HepG2 (cell line): ENCODE results near the gene PFDN1. TPM values are rescaled to one million over a fixed set of nuclear protein-coding genes. Genes with fewer than 3 reads are reported as not detected.

Experiments used
- ATAC-seq: fragments of 200-7000 bp; cut with Tn5 transposase; 3 replicates; pipeline ENCODE4 v1.9.1; 2020; ENCODE audit warnings: mild to moderate bottlenecking, moderate library complexity
- BruUV-seq: library from RNA; stranded (reverse); fragments of 400-500 nt; replicated peaks from 2 replicates; lab custom pipeline; 2021; lab: Mats Ljungman, UMichigan
- CTCF ChIA-PET: fragments of 300-600 bp; formaldehyde crosslinking; extraction: SDS; loops from one replicate; lab custom pipeline; 2021; ENCODE audit warnings: low total read pairs, inconsistent platforms, low intra/inter-chr PET ratio; lab: Yijun Ruan, JAX
- POLR2A ChIA-PET: fragments of 350-600 bp; sonication (Branson Sonifier 250); formaldehyde crosslinking; loops from one replicate; lab custom pipeline; 2020; ENCODE audit warnings: antibody characterized with exemption, inconsistent platforms; lab: Yijun Ruan, JAX
- DNase-seq: peaks from one replicate; pipeline ENCODE4 v3.0.0-alpha.2; 2015; ENCODE audit warnings: low spot score
- FAIRE-seq: peaks from 3 replicates; lab custom pipeline; 2011; peaks lifted over from hg19 to GRCh38; lab: Jason Lieb, UNC
- H2AFZ ChIP-seq: one replicate; pipeline ENCODE4 v1.6.1; 2011; ENCODE audit warnings: low read length, inconsistent platforms
- H3K27ac ChIP-seq: fragments of 300-600 bp; 3 replicates; pipeline ENCODE4 v1.8.0; 2011; ENCODE audit warnings: mixed run types, mild to moderate bottlenecking, mixed read lengths, low read length, inconsistent platforms; ENCODE audit not compliant: insufficient read depth; ENCODE audit errors: extremely low read length
- H3K27me3 ChIP-seq, 2 experiments: fragments of 200-600 bp in 1 of 2; 2 replicates in 1 of 2; 3 replicates in 1 of 2; pipeline versions ENCODE4 v1.6.0 to v1.8.0; 2011; ENCODE audit warnings: low read length in 2 of 2, mild to moderate bottlenecking in 2 of 2, moderate library complexity in 2 of 2, inconsistent platforms in 1 of 2; ENCODE audit not compliant: insufficient read depth in 2 of 2, control insufficient read depth in 1 of 2
- H3K36me3 ChIP-seq, 2 experiments: fragments of 200-600 bp in 1 of 2; replicated peaks in 1 of 2; 2 replicates in 1 of 2; 3 replicates in 1 of 2; pipeline versions ENCODE4 v1.5.1 to v1.8.0; 2011; ENCODE audit warnings: low read length in 2 of 2, inconsistent platforms in 1 of 2; ENCODE audit not compliant: insufficient read depth in 2 of 2, control insufficient read depth in 1 of 2
- H3K4me1 ChIP-seq: 2 replicates; pipeline ENCODE4 v1.5.1; 2012; ENCODE audit warnings: low read length, inconsistent platforms; ENCODE audit not compliant: insufficient read depth
- H3K4me2 ChIP-seq: 2 replicates; pipeline ENCODE4 v1.6.0; 2011; ENCODE audit warnings: low read depth, low read length, inconsistent platforms
- H3K4me3 ChIP-seq, 3 experiments: fragments of 200-600 bp in 1 of 3; sonication (generic), shearing (Covaris generic) in 1 of 3; replicated peaks in 1 of 3; 2 replicates each; pipeline ENCODE4 v1.5.1; 2011 to 2016; ENCODE audit warnings: low read length in 3 of 3, inconsistent platforms in 2 of 3, low read depth in 2 of 3, mild to moderate bottlenecking in 2 of 3, control low read depth in 1 of 3, mixed read lengths in 1 of 3; ENCODE audit not compliant: insufficient read depth in 1 of 3
- H3K79me2 ChIP-seq: one replicate; pipeline ENCODE4 v1.6.1; 2011; ENCODE audit warnings: low read length, inconsistent platforms; ENCODE audit not compliant: insufficient read depth
- H3K9ac ChIP-seq: 2 replicates; pipeline ENCODE4 v1.6.0; 2011; ENCODE audit warnings: mild to moderate bottlenecking, low read depth, low read length, inconsistent platforms; ENCODE audit not compliant: insufficient read depth
- H3K9me3 ChIP-seq: 2 replicates; pipeline ENCODE4 v1.5.1; 2012; ENCODE audit warnings: mild to moderate bottlenecking, low read length
- H4K20me1 ChIP-seq: 2 replicates; pipeline ENCODE4 v1.6.0; 2011; ENCODE audit warnings: inconsistent platforms, mild to moderate bottlenecking, low read length, moderate library complexity; ENCODE audit not compliant: insufficient read depth
- CSRNP2 ChIP-seq: sonication (generic); formaldehyde crosslinking; conservative IDR thresholded peaks from 2 replicates; pipeline ENCODE4 v1.8.0; 2022; ENCODE audit warnings: low read depth, missing genetic modification reagents
- GABPA ChIP-seq, 2 experiments: IDR thresholded peaks; 2 replicates each; pipeline ENCODE4 v1.6.1; 2011 to 2016; ENCODE audit warnings: low read depth in 2 of 2, low read length in 1 of 2, missing biosample characterization in 1 of 2, missing genetic modification characterization in 1 of 2
- HMGXB3 ChIP-seq: sonication (generic); formaldehyde crosslinking; IDR thresholded peaks from 2 replicates; pipeline ENCODE4 v1.4.0; 2020; ENCODE audit warnings: missing genetic modification reagents, borderline replicate concordance
- MBNL3 ChIP-seq: fragments of 250-450 bp; sonication (Bioruptor Pico); conservative IDR thresholded peaks from 2 replicates; pipeline ENCODE4 v1.8.0; 2022; ENCODE audit warnings: mild to moderate bottlenecking, inconsistent platforms
- MED13 ChIP-seq: sonication (generic); formaldehyde crosslinking; IDR thresholded peaks from 2 replicates; pipeline ENCODE4 v1.5.0; 2020; ENCODE audit warnings: missing genetic modification reagents
- ZNF18 ChIP-seq: sonication (generic); formaldehyde crosslinking; IDR thresholded peaks from 2 replicates; pipeline ENCODE4 v1.8.0; 2022; ENCODE audit warnings: mild to moderate bottlenecking, missing genetic modification reagents; ENCODE audit not compliant: insufficient replicate concordance
- WGBS: methylation state at CpG from one replicate; pipeline ENCODE4 v1.1.6; 2017; ENCODE audit warnings: low lambda C conversion rate; 5-methylcytosine and 5-hydroxymethylcytosine counted together
- in situ Hi-C: cut with HindIII; loops from 2 replicates; pipeline ENCODE4 v1.10.0; 2017; ENCODE audit warnings: low pct_unique_long_range_greater_than_20kb; ENCODE audit not compliant: extremely low pct_ligation_motif_present
- intact Hi-C: fragments of 100-400 bp; cut with micrococcal nuclease; formaldehyde crosslinking; loops from one replicate; pipeline ENCODE4 v1.10.0; 2022; ENCODE audit not compliant: unreplicated experiment
- polyA plus RNA-seq, 8 experiments: library from polyadenylated mRNA; depleted of rRNA in 3 of 8; stranded (reverse) in 7 of 8; unstranded in 1 of 8; fragments of >200 nt; fragmentation: Illumina TruSeq in 4 of 8; extraction: Trizol in 4 of 8; gene quantifications; 2 replicates each; pipeline versions ENCODE4 v1.2.1 to v1.2.3, GENCODE V29; 2011 to 2016; ENCODE audit warnings: low read depth in 4 of 8, missing spikeins in 1 of 8, mixed read lengths in 1 of 8; ENCODE audit not compliant: insufficient read depth in 1 of 8
- total RNA-seq, 5 experiments: library from RNA; depleted of rRNA; stranded (reverse); fragments of >200 nt; fragmentation: Illumina TruSeq; extraction: Trizol; gene quantifications; 2 replicates each; pipeline ENCODE4 v1.2.3, GENCODE V29; 2016; ENCODE audit warnings: low read depth in 1 of 5

PFDN1 gene
- total and polyA plus RNA-seq, 2 of the 13 experiments (the other 11 are each of a cell fraction or from before 2014, with no cell fraction given): 67.2 to 70.8 TPM

GRCh38 chr5:140249536-140249935 lies 53.4 kb downstream of the PFDN1 start (continued):
- no peak for TF ChIP-seq HMGXB3 (CRISPR knock-in tag)
- no peak for TF ChIP-seq GABPA (IDR thresholded peaks at IDR 0.05; ENCODE audit: low read depth, low read length)
- no peak for TF ChIP-seq GABPA (CRISPR knock-in tag; IDR thresholded peaks at IDR 0.05; ENCODE audit: low read depth)
- no peak for TF ChIP-seq ZNF18 (CRISPR knock-in tag)

- H3K4me3 ChIP-seq: no peak overlapping the region
- ChIA-PET CTCF (no interaction called here), POLR2A (no interaction called here)
- TF ChIP-seq CSRNP2 (CRISPR knock-in tag): no peak
- no peak for TF ChIP-seq MED13
- no peak for TF ChIP-seq MBNL3 (CRISPR knock-in tag)
- peaks cover 6 to 63% of the 10 kb centered on the region in 2 experiments for H3K36me3 ChIP-seq
- H2AFZ ChIP-seq: no peak overlapping the region
- no peaks in the 10 kb centered on the region for H3K9me3 ChIP-seq
- no peak overlapping the region for H3K27ac ChIP-seq
- H3K79me2 ChIP-seq: peaks cover 9% of the 10 kb centered on the region
- FAIRE-seq (no peak), ATAC-seq (no peak), DNase-seq (no peak)
- no peak overlapping the region for H3K4me2 ChIP-seq
- BruUV-seq: no TSS peak
- no peak overlapping the region for H3K9ac ChIP-seq
- no peaks in the 10 kb centered on the region; the same call in 1 of the 2 replicates for H4K20me1 ChIP-seq
- H3K4me1 ChIP-seq: no peaks in the 10 kb centered on the region
- intact Hi-C loops (no loop called here), in situ Hi-C loops (no loop called here)
- H3K27me3 ChIP-seq: no peaks in the 10 kb centered on the region
- 98% methylated on average over 3 of the region's 3 CpGs for WGBS
These were observed 54.5 kb downstream of the PFDN1 start for GRCh38 chr5:140248414-140248813.
